ENCODE data around the gene IQCM.
A peak's percentile ranks its signal among the peaks of the same experiment; 100 is the strongest.

- TF ChIP-seq, protein P1, sequence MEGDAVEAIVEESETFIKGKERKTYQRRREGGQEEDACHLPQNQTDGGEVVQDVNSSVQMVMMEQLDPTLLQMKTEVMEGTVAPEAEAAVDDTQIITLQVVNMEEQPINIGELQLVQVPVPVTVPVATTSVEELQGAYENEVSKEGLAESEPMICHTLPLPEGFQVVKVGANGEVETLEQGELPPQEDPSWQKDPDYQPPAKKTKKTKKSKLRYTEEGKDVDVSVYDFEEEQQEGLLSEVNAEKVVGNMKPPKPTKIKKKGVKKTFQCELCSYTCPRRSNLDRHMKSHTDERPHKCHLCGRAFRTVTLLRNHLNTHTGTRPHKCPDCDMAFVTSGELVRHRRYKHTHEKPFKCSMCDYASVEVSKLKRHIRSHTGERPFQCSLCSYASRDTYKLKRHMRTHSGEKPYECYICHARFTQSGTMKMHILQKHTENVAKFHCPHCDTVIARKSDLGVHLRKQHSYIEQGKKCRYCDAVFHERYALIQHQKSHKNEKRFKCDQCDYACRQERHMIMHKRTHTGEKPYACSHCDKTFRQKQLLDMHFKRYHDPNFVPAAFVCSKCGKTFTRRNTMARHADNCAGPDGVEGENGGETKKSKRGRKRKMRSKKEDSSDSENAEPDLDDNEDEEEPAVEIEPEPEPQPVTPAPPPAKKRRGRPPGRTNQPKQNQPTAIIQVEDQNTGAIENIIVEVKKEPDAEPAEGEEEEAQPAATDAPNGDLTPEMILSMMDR (IDR thresholded peaks at IDR 0.05): peak; percentile 28; the same call in 1 of the 2 replicates
- TF ChIP-seq NFATC4 (CRISPR knock-in tag; IDR thresholded peaks at IDR 0.05): no peak
- TF ChIP-seq FOXJ3 (CRISPR knock-in tag; IDR thresholded peaks at IDR 0.05; ENCODE audit: borderline replicate concordance): no peak
- TF ChIP-seq IRF2 (CRISPR knock-in tag; IDR thresholded peaks at IDR 0.05; ENCODE audit: borderline replicate concordance, low read depth): no peak
- TF ChIP-seq E2F1 (CRISPR knock-in tag; IDR thresholded peaks at IDR 0.05): no peak
- no peak for TF ChIP-seq MYBL2 (CRISPR knock-in tag; IDR thresholded peaks at IDR 0.05)
- no peak for TF ChIP-seq TEAD4 (CRISPR knock-in tag; IDR thresholded peaks at IDR 0.05)
- TF ChIP-seq SMAD4 (CRISPR knock-in tag; IDR thresholded peaks at IDR 0.05): no peak
- no peak for TF ChIP-seq NR2C2 (CRISPR knock-in tag; IDR thresholded peaks at IDR 0.05)
Measured at GRCh38 chr4:149690726-149691125, 124.9 kb downstream of the IQCM start.
